Right lobe of liver (tissue), 4 donors: ENCODE results near the gene H3-3A.

ENCODE experiments used
- CTCF ChIP-seq, 4 donors: fragments of 200-600 bp in 3 of 4; fragments of 450-650 bp in 1 of 4; IDR thresholded peaks; one replicate each; pipeline versions ENCODE4 v1.5.1 to v1.8.0; 2016 to 2022; ENCODE audit warnings: antibody characterized with exemption in 4 of 4, mild to moderate bottlenecking in 2 of 4
- POLR2A ChIP-seq: fragments of 450-650 bp; IDR thresholded peaks from one replicate; pipeline ENCODE4 v1.6.1; 2017; ENCODE audit warnings: antibody characterized with exemption, mild to moderate bottlenecking
- donor health status: DM: no; HTN: no; CAD: no.
- donor health status: DM: no; HTN: no; CAD: no.
- donor health status: DM: no; HTN: yes; CAD: no.

DNA sequence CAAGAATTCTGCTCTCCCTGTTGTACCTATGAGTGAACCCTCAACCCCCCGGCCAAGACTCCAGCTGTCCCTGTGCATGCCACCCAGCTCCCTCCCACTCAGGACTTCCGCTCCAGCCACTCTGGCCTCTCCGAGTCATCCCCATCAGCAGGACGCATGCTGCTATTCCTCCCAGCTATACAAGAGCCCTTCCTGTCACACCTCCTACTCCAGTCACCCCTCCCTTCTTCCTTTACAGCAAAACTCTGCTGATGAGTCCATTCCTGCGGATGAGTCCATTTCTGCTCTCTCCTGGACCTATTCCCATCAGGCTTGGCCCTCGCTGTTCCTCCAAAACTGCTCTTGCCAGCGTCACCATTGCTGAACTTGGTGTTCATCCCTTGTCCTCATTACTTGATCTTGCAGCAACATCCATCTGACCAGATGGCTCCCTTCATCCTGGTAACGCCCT, 42.2 kb downstream of the H3-3A start:
- TF ChIP-seq POLR2A = no peak
- TF ChIP-seq CTCF (IDR thresholded peaks at IDR 0.05) = no peak
